Tibial artery (tissue), 4 donors: ENCODE results near the gene SHISA2.

Source experiments
- DNase-seq, 2 donors: peaks; one replicate each; pipeline ENCODE4 v3.0.0-alpha.2; 2019
- H3K27ac ChIP-seq, 2 donors: fragments of 200-600 bp; sonication (generic) in 1 of 2; 1 replicate in 1 of 2; 2 replicates in 1 of 2; pipeline ENCODE4 v1.5.1; 2018 to 2019; ENCODE audit warnings: mild to moderate bottlenecking in 1 of 2
- H3K27me3 ChIP-seq, 2 donors: fragments of 200-600 bp; sonication (generic) in 1 of 2; one replicate each; pipeline versions ENCODE4 v1.5.1 to v1.6.0; 2016 to 2019
- H3K36me3 ChIP-seq, 3 donors: fragments of 200-600 bp; sonication (generic) in 2 of 3; one replicate each; pipeline ENCODE4 v1.5.1; 2016 to 2019; ENCODE audit warnings: mild to moderate bottlenecking in 2 of 3
- H3K4me1 ChIP-seq, 4 donors: fragments of 200-600 bp; sonication (generic) in 2 of 4; 1 replicate in 3 of 4; 2 replicates in 1 of 4; pipeline ENCODE4 v1.5.1; 2016 to 2019
- H3K4me3 ChIP-seq, 2 donors: fragments of 200-600 bp; sonication (generic) in 1 of 2; 1 replicate in 1 of 2; 2 replicates in 1 of 2; pipeline ENCODE4 v1.5.1; 2018 to 2019; ENCODE audit warnings: mild to moderate bottlenecking in 2 of 2
- H3K9me3 ChIP-seq, 3 donors: fragments of 200-600 bp; sonication (generic) in 1 of 3; one replicate each; pipeline ENCODE4 v1.5.1; 2016 to 2019
- intact Hi-C: fragments of 100-400 bp; cut with DNase I; formaldehyde crosslinking; loops from one replicate; pipeline ENCODE4 v1.15.0; 2023; ENCODE audit warnings: low total_unique reads
- TF ChIP-seq, protein P1 (sequence below), 2 experiments: fragments of 200-600 bp in 1 of 2; fragments of 450-650 bp in 1 of 2; IDR thresholded peaks; one replicate each; pipeline ENCODE4 v1.5.1; 2017 to 2019; ENCODE audit warnings: antibody characterized with exemption in 2 of 2, mild to moderate bottlenecking in 1 of 2, moderate library complexity in 1 of 2

Gene SHISA2

DNA sequence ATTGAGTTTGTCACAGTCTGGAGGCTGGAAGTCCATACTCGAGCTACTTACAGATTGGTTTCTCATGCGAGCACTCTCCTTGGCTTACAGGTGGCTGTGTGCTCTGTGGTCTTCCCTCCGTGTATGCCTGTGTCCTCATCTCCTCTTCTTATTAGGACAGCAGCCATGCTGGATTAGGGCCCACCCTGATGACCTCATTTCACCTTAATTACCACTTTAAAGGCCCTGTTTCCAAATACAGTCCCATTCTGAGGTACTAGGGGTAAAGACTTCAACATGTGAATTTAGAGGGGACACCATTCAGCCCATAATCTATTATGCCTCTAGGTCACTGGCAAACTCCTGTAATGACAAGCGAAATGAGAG lies 40.6 kb downstream of the SHISA2 start:
- intact Hi-C loops = no loop called here
- no peaks in the 10 kb centered on the region for H3K36me3 ChIP-seq

GRCh38 chr13:26010487-26011207 lies 41.2 kb downstream of the SHISA2 start:
- Histone ChIP-seq H3K27ac (no peak overlapping the region), H3K36me3 (no peaks in the 10 kb centered on the region), H3K27me3 (peaks cover 0 to 32% of the 10 kb centered on the region in 2 donors), H3K4me1 (no peaks in the 10 kb centered on the region), H3K4me3 (no peak overlapping the region), H3K9me3 (no peaks in the 10 kb centered on the region)
- no peak for DNase-seq
- TF ChIP-seq, protein P1, sequence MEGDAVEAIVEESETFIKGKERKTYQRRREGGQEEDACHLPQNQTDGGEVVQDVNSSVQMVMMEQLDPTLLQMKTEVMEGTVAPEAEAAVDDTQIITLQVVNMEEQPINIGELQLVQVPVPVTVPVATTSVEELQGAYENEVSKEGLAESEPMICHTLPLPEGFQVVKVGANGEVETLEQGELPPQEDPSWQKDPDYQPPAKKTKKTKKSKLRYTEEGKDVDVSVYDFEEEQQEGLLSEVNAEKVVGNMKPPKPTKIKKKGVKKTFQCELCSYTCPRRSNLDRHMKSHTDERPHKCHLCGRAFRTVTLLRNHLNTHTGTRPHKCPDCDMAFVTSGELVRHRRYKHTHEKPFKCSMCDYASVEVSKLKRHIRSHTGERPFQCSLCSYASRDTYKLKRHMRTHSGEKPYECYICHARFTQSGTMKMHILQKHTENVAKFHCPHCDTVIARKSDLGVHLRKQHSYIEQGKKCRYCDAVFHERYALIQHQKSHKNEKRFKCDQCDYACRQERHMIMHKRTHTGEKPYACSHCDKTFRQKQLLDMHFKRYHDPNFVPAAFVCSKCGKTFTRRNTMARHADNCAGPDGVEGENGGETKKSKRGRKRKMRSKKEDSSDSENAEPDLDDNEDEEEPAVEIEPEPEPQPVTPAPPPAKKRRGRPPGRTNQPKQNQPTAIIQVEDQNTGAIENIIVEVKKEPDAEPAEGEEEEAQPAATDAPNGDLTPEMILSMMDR (IDR thresholded peaks at IDR 0.05) = no peak
- intact Hi-C loops = no loop called here

More for the DNA sequence above, 40.6 kb downstream of the SHISA2 start:
- no peak overlapping the region for H3K27ac ChIP-seq
- no peaks in the 10 kb centered on the region for H3K4me1 ChIP-seq
- H3K4me3 ChIP-seq = no peak overlapping the region
- no peak for DNase-seq
- peaks cover 0 to 32% of the 10 kb centered on the region in 2 donors for H3K27me3 ChIP-seq
- H3K9me3 ChIP-seq = no peaks in the 10 kb centered on the region
- TF ChIP-seq, protein P1 (IDR thresholded peaks at IDR 0.05) = no peak

GRCh38 chr13:26007261-26008125 lies 44.3 kb downstream of the SHISA2 start:
- Histone ChIP-seq H3K27ac (no peak overlapping the region), H3K36me3 (no peaks in the 10 kb centered on the region), H3K4me3 (no peak overlapping the region), H3K4me1 (no peaks in the 10 kb centered on the region), H3K9me3 (no peaks in the 10 kb centered on the region), H3K27me3 (peaks cover 0 to 24% of the 10 kb centered on the region in 2 donors)
- DNase-seq = no peak
- TF ChIP-seq, protein P1 (IDR thresholded peaks at IDR 0.05) = no peak
- intact Hi-C loops = no loop called here
